Measurements from ENCODE around the gene ANKRD34C.

DNA sequence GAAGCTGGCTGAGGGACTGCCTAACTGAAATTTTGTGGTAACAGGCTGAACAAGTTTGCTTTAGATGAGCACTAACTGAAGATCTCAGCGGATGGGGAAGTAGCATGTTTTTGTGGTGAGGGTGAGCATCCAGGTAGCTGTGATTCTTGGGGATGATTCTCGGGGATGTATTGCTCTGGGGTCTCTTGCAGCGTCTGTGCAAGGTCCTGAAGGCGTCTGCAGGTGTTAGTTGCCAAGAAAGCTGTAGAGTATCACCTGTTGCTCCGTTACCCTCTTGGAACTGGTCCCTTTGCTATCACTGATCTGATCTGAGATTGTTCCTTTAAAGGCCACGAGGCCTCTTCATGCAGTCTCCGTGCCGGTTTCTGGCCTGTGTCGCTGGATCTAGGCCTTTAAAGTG is 34.3 kb downstream of the ANKRD34C start:
- no peak for TF ChIP-seq JUND (IDR thresholded peaks at IDR 0.05; ENCODE audit: borderline replicate concordance, low read depth, low read length)
- TF ChIP-seq JUND (tag; IDR thresholded peaks at IDR 0.05; ENCODE audit: borderline replicate concordance, low read depth, low read length) = no peak
- TF ChIP-seq PHTF2 (CRISPR knock-in tag; IDR thresholded peaks at IDR 0.05) = no peak
- TF ChIP-seq ZBTB8A (IDR thresholded peaks at IDR 0.05; ENCODE audit: partially characterized antibody) = no peak
- no peak for TF ChIP-seq SREBF2 (CRISPR knock-in tag; IDR thresholded peaks at IDR 0.05)
- TF ChIP-seq, protein P1, sequence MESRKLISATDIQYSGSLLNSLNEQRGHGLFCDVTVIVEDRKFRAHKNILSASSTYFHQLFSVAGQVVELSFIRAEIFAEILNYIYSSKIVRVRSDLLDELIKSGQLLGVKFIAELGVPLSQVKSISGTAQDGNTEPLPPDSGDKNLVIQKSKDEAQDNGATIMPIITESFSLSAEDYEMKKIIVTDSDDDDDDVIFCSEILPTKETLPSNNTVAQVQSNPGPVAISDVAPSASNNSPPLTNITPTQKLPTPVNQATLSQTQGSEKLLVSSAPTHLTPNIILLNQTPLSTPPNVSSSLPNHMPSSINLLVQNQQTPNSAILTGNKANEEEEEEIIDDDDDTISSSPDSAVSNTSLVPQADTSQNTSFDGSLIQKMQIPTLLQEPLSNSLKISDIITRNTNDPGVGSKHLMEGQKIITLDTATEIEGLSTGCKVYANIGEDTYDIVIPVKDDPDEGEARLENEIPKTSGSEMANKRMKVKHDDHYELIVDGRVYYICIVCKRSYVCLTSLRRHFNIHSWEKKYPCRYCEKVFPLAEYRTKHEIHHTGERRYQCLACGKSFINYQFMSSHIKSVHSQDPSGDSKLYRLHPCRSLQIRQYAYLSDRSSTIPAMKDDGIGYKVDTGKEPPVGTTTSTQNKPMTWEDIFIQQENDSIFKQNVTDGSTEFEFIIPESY (CRISPR knock-in tag; IDR thresholded peaks at IDR 0.05) = no peak
- TF ChIP-seq, protein P2, sequence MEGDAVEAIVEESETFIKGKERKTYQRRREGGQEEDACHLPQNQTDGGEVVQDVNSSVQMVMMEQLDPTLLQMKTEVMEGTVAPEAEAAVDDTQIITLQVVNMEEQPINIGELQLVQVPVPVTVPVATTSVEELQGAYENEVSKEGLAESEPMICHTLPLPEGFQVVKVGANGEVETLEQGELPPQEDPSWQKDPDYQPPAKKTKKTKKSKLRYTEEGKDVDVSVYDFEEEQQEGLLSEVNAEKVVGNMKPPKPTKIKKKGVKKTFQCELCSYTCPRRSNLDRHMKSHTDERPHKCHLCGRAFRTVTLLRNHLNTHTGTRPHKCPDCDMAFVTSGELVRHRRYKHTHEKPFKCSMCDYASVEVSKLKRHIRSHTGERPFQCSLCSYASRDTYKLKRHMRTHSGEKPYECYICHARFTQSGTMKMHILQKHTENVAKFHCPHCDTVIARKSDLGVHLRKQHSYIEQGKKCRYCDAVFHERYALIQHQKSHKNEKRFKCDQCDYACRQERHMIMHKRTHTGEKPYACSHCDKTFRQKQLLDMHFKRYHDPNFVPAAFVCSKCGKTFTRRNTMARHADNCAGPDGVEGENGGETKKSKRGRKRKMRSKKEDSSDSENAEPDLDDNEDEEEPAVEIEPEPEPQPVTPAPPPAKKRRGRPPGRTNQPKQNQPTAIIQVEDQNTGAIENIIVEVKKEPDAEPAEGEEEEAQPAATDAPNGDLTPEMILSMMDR (IDR thresholded peaks at IDR 0.05 in 2 of 3, conservative IDR thresholded peaks at IDR 0.05 in 1 of 3; ENCODE audit: insufficient read depth in 2 of 3, low read depth in 1 of 3, low read length in 3 of 3) = no peak
- TF ChIP-seq SRF (CRISPR knock-in tag; IDR thresholded peaks at IDR 0.05) = no peak

Measured in K562 (cell line).